Astrocyte of the spinal cord (primary cell): ENCODE results near the gene PIM1.

Experiments
- DNase-seq: peaks from one replicate; pipeline ENCODE4 v3.0.0; 2011; ENCODE audit warnings: low read depth, low spot score
- H3K4me3 ChIP-seq: 2 replicates; pipeline ENCODE4 v1.5.1; 2011; ENCODE audit warnings: low read depth, mild to moderate bottlenecking, low read length, moderate library complexity
- CTCF ChIP-seq: IDR thresholded peaks from 2 replicates; pipeline ENCODE4 v1.5.1; 2012; ENCODE audit warnings: low read depth, mild to moderate bottlenecking, low read length, inconsistent platforms
- in situ Hi-C: cut with HindIII; loops from 2 replicates; pipeline ENCODE4 v1.10.0; 2017; ENCODE audit warnings: low sequenced_read_pairs

The PIM1 gene

GRCh38 chr6:37131960-37132253, 38.0 kb upstream of the PIM1 start:
- DNase-seq: no peak
- no peak for TF ChIP-seq CTCF
- no peak overlapping the region for H3K4me3 ChIP-seq
- in situ Hi-C loops: no loop called here

GRCh38 chr6:37134036-37134395, 35.9 kb upstream of the PIM1 start:
- DNase-seq: peak; percentile 78
- in situ Hi-C loops: no loop called here
- H3K4me3 ChIP-seq: no peak overlapping the region
- TF ChIP-seq CTCF: no peak

GRCh38 chr6:37134396-37135191, 35.4 kb upstream of the PIM1 start:
- DNase-seq: peak; percentile 93
- no peak for TF ChIP-seq CTCF
- H3K4me3 ChIP-seq: no peak overlapping the region
- in situ Hi-C loops: no loop called here

- H3K4me3 ChIP-seq: no peak overlapping the region
- in situ Hi-C loops: no loop called here
- no peak for TF ChIP-seq CTCF
- DNase-seq: no peak
Measured at GRCh38 chr6:37135835-37136694, 33.9 kb upstream of the PIM1 start.

- TF ChIP-seq CTCF: no peak
- DNase-seq: no peak
- in situ Hi-C loops: no loop called here
- H3K4me3 ChIP-seq: no peak overlapping the region
Measured at GRCh38 chr6:37136821-37137200, 33.1 kb upstream of the PIM1 start.

- in situ Hi-C loops: no loop called here
- H3K4me3 ChIP-seq: peak overlapping the region; percentile 16
- TF ChIP-seq CTCF: no peak
- DNase-seq: peak; percentile 99
Measured at GRCh38 chr6:37137201-37138090, 32.5 kb upstream of the PIM1 start.
